Stomach (tissue), 4 donors: Measurements from ENCODE around the gene ADAMTS16.

Experiments
- CTCF ChIP-seq, 7 experiments: fragments of 450-650 bp in 4 of 7; fragments of 200-600 bp in 3 of 7; sonication (generic) in 3 of 7; IDR thresholded peaks; one replicate each; pipeline ENCODE4 v1.5.1; 2016 to 2019; ENCODE audit warnings: antibody characterized with exemption in 7 of 7, control low read depth in 2 of 7, mild to moderate bottlenecking in 1 of 7
- POLR2AphosphoS5 ChIP-seq, 3 donors: sonication (generic); formaldehyde crosslinking; IDR thresholded peaks; one replicate each; pipeline ENCODE4 v1.6.1; 2016; ENCODE audit warnings: antibody characterized with exemption in 3 of 3

GRCh38 chr5:5158472-5158895 is 18.4 kb downstream of the ADAMTS16 start:
- no peak for TF ChIP-seq POLR2AphosphoS5 (IDR thresholded peaks at IDR 0.05)
- TF ChIP-seq CTCF (IDR thresholded peaks at IDR 0.05): no peak
